HG02943 (cell line): ENCODE measurements around the gene RAC2.

Experiments used
- ATAC-seq: cut with Tn5 transposase; IDR thresholded peaks from one replicate; pipeline ENCODE4 v1.9.1; 2021; ENCODE audit warnings: mild to moderate bottlenecking, low read depth, moderate library complexity; ENCODE audit not compliant: unreplicated experiment

The RAC2 gene

DNA sequence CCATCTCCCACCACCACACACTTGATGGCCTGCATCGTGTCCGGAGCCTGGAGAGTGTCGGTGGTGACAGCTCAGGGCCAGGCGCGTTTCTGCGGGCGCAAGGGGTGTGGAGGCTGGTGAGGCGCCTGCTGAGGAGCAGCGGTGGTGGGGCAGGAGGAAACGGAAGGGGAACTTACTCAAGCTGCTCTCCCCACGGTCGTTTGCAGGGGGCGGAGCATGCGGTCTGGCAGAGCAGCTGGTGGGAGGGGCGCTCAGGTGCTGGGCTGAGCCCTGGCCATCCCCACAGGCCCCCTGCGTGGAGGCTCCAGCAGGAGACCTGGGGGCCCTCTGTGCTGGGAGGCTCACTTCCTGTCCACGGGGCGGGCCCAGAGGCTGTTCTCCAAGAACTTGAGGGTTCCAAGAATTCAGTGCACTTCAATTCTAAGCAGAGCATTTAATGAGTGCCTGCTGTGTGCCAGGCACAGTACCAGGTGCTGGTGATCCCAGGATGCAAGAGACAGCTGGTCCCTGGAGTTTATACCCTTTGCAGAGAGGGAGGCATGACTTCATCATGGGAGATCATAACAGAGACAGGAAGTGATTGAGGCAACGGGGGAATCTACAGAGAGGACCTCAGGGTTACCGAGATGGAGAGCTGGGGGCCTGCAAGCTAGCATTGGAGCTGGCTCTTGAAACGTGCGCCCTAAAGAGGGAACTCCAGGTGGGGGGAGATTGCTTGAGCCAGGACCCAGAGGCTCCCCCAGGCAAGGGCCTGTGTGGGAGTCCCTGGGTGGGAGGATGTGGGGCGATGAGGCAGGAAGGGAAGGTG lies at the start of gene RAC2:
RAC2 (minus strand) TSS at position 156 of the 808 bp plus-strand sequence; CDS start at position 35, 121 bp downstream.
- peak; percentile 45 for ATAC-seq

DNA sequence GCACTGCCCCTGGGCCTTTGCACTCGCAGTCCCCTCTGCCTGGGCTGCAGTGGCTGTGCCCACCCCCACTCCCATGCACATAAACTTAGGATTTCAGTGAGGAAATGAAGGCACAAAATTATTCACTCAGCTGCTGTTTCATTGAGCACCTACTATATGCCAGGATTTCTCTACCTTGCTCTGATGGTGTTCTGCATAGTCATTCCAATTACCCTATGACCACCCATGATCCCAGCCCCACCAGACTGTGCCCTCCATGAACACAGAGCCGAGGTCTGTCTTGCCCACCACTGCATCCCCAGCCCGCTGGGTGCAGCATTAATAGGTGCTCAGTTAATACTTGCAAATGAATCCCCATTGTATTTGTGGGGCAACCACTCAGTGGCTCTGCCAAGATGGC lies 49.1 kb upstream of the RAC2 start:
- ATAC-seq = no peak

DNA sequence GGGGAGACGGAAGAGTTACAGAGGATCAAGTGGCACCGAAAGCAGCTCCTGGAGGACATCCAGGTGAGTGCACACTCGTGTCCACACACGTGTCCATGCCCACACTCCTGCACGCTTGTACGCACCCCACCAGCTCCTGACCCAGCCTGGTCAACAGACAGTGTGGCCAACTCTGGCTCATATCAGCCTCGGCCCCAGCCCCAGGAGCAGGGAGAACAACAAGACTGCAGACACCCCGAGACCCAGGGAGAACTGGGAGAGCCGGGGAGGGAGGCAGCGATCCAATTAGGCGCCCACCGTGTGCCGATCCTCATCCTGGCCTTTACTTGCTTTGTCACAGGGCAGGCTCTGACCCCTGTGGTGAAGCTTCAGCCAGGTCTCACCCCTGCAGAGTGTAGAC lies 48.6 kb upstream of the RAC2 start:
- no peak for ATAC-seq

DNA sequence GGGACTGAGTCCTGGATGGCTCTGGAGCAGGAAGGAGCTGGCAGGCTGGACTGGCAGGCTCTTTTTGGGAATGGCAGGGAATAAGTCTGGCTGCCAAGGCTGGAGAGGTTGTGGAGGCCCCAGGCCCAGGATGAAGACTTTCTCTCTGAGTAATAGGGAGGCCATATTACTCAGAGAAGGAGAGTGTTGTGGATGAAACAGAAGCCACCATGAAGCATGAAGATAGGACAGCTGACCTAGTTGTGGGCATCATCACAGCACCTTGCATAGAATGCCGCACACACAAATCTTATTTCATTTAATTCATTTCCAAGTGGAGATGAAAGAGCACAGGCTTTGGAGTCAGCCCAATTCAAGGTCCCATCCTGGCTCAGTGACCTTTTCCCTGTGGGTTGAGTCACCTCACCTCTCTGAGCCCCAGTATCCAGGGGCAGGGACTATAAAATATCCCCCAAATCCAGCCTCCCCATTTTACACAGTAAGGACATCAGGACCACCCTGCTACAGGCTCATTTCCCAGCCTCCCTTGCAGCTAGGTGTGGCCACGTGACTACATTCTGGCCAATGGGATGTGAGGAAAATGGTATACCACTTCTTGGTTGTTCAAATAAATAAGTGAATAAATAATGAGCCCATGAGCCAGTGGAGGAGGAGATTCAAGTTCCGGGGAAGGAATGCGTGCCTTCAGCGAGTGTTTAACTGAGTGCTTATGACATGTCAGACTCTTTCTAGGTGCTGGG lies 47.7 kb upstream of the RAC2 start:
- ATAC-seq = no peak

DNA sequence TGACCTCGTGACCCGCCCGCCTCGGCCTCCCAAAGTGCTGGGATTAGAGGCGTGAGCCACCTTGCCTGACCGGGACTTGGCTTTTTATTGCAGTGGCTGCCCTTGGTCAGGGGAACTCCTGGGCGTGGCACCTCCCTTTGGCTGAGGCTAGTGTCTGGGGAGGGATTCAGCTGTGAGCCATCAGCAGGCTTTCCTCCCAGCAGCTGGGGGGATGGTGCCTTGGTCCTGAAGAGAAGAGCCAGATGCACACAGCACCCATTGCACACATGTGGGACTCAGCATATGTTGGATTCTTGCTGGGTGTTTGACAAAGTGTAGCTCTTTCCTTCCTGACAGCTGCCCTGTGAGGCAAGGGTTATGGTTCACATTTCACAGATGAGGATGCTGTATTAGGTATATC lies 46.7 kb upstream of the RAC2 start:
- no peak for ATAC-seq

DNA sequence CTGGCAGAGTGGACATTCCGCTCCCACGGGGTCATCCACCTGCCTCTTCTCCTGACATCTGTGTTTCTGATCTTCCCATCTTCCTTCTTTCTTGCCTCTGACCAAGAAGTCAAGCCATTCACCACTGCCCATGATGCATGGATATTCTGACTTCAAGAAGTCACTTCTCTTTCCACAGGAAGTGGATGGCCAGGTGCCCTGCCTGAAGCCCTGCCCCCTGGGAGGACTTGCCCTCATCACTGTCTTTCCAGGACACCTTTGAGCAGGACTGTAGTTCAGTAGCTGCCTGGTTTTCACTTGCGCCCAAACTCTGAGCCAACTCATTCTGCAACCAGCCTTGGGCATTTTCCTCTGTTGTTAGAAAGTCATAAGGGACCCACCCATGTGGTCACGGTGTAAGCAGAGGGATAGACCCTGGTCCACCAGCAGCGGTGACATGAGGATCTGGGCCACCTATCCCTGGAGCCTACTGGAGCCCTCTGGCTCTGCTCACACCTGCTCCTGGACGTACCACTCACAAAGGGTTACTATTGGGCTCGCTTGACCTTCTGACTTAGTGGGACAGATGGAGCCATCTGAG lies 45.2 kb upstream of the RAC2 start:
- no peak for ATAC-seq

DNA sequence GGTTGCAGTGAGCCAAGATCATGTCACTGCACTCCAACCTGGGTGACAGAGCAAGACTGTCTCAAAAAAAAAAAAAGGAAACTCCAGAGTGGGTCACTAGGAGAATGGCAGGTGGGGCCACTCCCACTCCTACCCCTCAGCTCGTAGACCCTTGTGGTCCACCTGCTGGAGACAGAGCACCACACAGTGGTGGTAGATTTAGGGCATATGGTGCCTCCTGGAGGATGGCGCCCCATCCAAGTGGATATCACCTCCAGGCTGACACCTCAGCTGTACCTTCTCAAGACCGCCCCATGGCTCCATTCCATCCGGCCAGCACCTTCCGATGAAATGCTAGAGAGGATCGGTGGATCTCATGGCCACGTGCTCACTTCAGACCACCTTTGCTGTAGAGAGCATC lies 44.5 kb upstream of the RAC2 start:
- no peak for ATAC-seq

DNA sequence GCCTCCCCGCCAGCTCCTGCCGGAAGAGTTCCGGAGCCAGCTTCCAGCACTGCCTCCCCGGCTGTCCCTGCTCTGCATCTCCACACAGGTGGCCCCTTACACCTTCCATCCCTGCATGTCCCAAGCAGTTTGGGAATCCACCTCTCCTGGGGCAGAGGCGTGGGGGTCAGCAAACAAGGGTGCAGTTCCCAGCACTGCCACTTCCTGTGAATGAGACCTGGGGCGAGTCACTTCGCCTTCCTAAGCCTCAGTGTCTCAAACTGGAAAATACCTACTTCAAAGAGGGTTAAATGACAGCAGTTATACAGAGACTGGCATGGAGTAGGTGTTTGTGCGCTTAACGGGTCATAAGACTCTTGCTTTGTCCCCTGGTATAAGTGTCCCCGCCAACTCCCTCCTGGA lies 43.5 kb upstream of the RAC2 start:
- no peak for ATAC-seq

DNA sequence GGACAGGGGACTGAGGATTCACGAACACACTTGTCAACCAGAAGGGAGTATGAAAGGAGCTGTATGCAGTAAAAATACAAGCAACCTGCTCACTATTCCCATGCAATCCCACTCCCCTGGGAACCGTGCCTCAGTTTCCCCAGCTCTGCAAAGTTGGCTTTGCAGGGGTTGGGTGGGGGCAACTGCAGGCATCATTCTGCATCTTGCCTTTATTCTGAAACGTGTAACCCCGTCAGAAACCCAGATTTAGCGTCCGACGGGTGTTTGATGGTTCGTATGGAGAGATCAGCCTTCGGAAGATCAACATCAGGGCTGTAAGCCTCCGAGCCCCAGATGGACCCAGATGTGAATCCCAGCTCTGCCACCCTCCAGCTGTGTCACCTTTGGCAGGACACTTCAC lies 41.9 kb upstream of the RAC2 start:
- ATAC-seq = no peak

DNA sequence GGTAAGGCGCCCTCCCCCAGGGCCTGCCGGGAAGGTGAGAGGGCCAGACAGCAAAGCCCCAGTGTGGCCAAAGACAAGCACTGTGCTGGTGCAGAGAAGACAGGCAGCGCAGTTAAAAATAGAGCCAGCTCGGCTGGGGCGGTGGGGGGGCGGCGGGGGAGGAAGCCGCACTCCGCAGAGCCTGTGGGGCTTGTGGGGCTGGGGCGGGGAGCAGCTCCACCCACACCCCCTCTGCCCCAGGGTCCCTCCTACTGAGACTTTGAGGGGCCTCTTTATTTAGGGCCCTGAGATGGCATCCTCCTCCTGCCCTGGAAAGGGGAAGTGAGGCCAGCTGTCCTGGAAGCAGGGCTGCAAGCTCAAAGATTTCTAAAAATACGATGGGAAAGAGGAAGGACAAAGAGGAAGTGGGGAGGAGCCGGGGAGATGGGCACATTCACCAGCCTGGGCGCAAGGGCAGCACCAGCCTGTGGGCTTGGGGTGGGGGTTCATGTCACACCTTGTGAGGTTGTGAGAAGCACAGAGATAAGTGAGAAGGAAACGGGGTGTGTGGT lies 40.8 kb upstream of the RAC2 start:
- ATAC-seq = no peak

DNA sequence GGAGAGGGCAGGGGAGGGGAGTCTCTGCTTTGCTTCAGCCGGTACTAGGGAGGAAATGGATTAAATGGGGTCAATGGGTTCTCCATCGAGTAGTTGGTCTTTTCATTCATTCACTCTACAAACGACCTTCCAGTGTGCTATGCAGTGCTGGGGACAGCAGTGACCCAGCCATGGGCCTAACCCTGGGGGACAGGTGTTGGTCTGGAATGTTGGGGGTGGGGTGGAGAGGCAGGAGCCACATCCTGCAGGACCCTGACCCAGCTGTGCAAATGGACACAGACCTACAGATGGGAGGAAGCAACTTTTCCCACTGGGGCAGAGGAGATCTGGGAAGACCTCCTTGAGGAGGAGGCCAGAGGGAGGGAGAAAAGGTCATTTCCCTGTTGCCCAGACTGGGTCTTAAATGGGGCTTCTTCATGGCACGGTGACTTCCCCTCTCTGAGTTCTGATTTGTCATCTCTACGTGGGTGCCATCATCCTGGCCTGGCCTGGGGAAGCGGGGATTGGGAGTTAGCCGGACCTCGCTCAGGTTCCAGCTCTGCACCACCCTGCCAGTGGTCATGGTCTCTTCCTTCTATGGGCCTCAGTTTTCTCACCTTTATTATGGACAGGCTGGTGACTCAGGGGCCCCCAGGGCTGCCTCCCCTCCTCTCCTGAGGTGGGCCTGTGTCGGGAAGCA lies 40.2 kb upstream of the RAC2 start:
- no peak for ATAC-seq

DNA sequence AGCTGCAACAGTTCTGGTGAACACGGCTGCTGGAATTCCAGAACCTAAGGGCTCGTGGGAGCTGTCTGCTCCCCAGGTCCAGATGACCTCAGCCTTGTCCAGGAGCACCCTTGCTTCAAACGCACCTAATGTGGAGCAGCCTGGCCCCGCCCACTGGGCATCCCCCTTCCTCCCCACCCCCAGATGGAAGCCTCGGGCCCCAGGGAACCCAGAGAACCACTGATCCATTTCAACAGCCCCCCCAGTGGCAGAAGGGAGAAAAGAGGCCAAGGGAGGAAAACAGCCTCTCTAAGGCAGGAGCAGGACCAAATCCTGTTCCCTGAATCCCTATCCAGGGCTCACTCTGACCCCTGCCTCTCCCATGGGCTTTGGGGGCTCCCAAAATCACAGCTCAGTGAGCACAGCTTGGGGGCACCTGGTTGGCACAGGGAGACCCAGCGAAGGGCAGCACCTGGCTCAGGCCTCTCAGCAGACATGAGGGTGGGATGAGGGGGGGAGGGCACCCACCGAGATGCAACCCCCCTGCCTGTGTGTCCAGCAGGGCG lies 39.4 kb upstream of the RAC2 start:
- ATAC-seq = no peak

DNA sequence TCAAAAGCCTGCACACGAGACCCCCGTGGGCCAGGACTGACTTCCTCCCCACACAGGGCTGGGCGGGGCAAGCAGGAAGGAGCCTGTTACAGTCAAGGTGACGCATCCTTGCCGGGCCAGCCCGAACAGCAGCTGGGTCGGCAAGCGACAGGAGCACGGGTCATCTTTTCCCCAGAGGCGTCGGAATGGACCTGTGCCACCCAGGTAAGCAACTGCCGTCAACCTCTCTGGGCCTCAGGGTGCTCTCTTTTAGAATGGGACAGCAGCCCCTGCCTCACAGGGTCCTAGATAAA lies 38.3 kb upstream of the RAC2 start, which contains the start of gene CYTH4:
CYTH4 (plus strand) TSS at position 124 of the 293 bp plus-strand sequence; CDS start at position 186, 62 bp downstream.
- ATAC-seq = no peak

DNA sequence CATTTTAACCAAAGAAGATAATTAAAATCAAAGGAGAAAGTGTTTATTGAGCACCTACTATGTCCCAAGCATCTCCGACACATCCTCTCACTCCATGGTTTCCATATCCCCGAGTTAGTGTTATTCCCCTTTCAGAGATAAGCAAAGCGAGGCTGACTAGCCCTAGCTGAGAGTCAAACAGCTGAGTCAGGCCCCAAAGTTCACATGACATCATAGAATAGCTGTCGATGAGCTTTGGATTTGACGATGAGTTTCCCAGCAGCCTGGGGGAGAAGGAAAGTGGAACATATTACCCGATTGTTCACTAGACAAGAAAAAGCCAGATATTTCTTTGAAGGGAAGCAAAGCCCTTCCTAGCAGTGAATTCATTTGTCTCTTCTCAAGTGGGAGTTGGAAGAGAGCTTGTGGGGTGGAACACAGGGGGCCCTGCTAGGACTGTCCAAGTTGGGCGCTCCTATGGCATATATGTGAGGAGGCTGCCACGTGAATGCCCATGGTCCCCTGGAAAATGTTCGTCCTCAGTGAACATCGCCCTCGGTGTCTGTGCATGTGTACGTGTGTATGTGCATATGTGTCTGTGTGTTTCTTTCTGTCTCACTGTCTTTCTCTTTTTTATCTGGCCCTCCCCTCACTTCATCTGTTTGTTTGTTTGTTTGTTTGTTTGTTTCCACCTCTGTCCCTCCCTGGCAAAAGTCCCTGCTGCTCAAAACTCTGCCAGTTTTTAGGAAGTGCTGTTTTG lies 37.7 kb upstream of the RAC2 start:
- ATAC-seq = no peak

DNA sequence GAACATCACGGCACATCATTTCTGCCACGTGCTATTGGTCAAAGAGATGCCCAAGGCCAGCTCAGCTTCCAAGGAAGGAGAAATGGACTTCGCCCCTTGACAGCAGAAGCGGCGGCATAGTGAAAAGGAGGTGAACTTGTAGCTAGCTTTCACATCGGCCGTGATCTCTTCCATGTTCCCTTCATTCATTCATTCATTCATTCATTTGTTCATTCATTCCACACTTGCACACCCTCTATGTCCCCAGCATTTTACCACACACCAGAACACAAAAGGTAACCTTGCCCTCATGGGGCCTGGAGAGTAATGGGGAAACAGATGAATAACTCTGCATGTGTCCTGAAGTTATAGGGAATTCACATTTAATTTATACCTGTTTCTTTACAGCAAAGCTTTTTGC lies 37.1 kb upstream of the RAC2 start:
- ATAC-seq = no peak

DNA sequence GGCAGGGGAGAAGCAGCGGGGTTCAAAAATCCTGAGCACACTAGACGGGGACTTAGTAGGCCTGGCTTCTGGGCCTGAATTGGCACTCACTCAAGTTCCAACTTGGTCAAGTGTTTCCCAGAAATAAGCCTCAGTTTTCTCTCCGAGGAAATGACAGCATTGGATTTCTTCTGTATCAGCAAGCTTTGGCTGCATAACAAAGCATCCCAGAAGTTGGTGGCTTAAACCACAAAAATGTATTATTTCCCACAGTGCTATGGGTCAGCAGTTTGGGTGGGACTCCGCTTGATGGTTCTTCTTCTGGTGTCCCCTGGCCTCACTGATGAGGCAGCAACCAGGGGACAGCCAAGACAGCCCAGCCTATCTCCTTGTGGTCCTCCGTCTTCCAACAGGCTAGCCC lies 36.6 kb upstream of the RAC2 start:
- no peak for ATAC-seq

DNA sequence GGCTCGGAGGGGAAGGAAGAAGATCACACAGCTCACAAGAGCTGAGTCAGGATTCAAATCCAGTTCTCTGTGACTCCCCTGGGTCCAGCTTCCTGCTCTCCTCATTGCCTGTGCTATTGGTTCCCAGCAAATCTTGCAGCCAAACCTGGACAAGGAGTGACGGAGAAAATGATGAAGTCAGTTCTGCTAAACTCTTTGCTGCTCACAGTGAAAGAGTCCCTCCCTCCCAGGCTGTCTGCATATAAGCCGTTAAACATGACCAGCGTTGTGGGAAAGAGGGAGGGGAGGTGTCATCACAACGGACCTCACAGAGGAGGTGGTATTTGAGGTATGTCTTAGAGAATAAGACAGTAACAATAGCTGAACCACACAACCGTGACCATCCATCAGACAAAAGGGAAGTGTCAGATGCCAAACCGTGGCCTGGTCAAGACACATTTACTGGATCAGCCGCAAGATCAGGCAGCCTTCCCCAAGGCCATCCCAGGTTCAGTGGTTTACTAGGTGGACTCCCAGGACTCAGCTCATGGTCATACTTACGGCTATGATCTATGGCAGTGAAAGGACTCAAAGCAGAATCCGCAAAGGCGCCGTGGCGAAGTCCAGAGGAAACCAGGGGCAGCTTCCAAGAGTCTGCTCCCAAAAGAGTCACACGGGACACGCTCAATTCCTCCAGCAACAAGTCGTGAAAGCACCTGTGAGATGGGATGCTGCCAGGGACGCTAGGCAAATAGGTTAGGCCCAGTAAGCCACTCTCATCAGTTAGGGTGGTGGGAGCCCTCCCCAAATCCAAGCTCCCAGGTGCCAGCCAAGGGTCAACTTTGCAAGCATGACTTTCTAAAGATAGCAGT lies 35.5 kb upstream of the RAC2 start:
- no peak for ATAC-seq

DNA sequence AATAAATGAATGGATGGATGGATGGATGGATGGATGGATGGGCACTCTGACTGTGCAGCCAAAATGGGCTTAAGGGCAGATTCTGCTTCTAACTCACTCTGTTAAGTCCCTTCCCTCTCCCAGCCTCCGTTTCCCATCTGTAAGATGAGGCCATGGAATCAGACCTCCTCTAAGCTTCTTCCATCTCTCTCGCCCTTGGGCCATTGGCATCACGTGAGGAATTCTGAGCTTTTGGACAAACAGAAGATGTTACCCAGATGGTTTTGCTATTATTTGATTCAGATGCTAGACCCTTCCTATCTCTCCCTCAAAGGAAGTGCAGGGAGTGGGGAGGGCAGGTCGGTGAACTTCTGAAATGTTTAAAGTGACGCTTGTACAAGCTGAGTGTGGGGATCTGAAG lies 34.2 kb upstream of the RAC2 start:
- no peak for ATAC-seq

DNA sequence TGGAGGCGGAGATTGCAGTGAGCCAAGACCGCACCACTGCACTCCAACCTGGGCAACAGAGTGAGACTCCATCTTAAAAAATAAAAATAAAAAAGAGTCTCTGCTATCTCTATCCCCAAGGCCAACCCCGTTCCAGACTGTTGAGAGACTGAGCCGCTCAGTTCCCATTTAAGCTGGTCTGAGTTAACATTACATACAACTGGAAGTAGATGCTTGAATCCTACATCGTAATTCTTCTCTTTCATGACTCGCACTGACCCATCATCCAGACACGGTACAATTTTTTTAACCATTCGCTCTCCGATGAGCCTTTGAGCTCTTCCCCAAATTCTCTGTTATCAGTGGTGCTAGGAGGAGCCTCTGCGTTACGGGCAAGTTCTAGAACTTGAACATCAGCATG lies 33.3 kb upstream of the RAC2 start:
- no peak for ATAC-seq
